Posterior cingulate gyrus (tissue), 11 donors: ENCODE measurements around the gene DSTYK.

Experiments
- DNase-seq, 10 donors: peaks; one replicate each; pipeline versions ENCODE4 v3.0.0 to v3.0.0-alpha.2; 2020 to 2021; ENCODE audit warnings: mixed read lengths in 3 of 10
- intact Hi-C: fragments of 100-400 bp; cut with DNase I; formaldehyde crosslinking; loops from one replicate; pipeline ENCODE4 v1.15.1; 2023

Gene DSTYK

GRCh38 chr1:205144046-205144720, 67.3 kb downstream of the DSTYK start:
- no peak for DNase-seq
- intact Hi-C loops = loop anchor here (5.0 to 10.0 kb wide), 2 partner anchors 68 to 159 kb away; partner anchors contain the start of gene DSTYK

- no peak for DNase-seq
- intact Hi-C loops = loop anchor here (5.0 to 10.0 kb wide), 2 partner anchors 70 to 157 kb away; partner anchors contain the start of gene DSTYK
Observed at GRCh38 chr1:205142102-205142469, 69.4 kb downstream of the DSTYK start.

GRCh38 chr1:205141236-205142101, 70.0 kb downstream of the DSTYK start:
- DNase-seq = peak in 9 of 10 donors; percentile 34 to 93 (median 78)
- intact Hi-C loops = loop anchor here (5.0 to 10.0 kb wide), 2 partner anchors 71 to 157 kb away; partner anchors contain the start of gene DSTYK

- intact Hi-C loops = loop anchor here (5.0 to 10.0 kb wide), 2 partner anchors 72 to 155 kb away; partner anchors contain the start of gene DSTYK
Observed at GRCh38 chr1:205140113-205140512, 71.4 kb downstream of the DSTYK start.

GRCh38 chr1:205137901-205138300, 73.6 kb downstream of the DSTYK start:
- no peak for DNase-seq
- intact Hi-C loops = no loop called here

More at GRCh38 chr1:205140113-205140512, 71.4 kb downstream of the DSTYK start:
- DNase-seq = no peak

- DNase-seq = no peak
- intact Hi-C loops = no loop called here
Observed at GRCh38 chr1:205133287-205133686, 78.2 kb downstream of the DSTYK start.

GRCh38 chr1:205129447-205130029, 82.0 kb downstream of the DSTYK start:
- intact Hi-C loops = loop anchor here (10.0 kb wide), 1 partner anchor 125 kb away; no protein-coding TSS in a partner anchor
- no peak for DNase-seq

- no peak for DNase-seq
- intact Hi-C loops = loop anchor here (10.0 kb wide), 1 partner anchor 127 kb away; no protein-coding TSS in a partner anchor
Observed at GRCh38 chr1:205128050-205128449, 83.5 kb downstream of the DSTYK start.

GRCh38 chr1:205127646-205128045, 83.9 kb downstream of the DSTYK start:
- intact Hi-C loops = loop anchor here (10.0 kb wide), 1 partner anchor 127 kb away; no protein-coding TSS in a partner anchor
- no peak for DNase-seq

GRCh38 chr1:205124726-205125125, 86.8 kb downstream of the DSTYK start:
- no peak for DNase-seq
- intact Hi-C loops = loop anchor here (10.0 kb wide), 1 partner anchor 130 kb away; no protein-coding TSS in a partner anchor

GRCh38 chr1:205122489-205122882, 89.0 kb downstream of the DSTYK start:
- intact Hi-C loops = loop anchor here (1.0 to 10.0 kb wide), 3 partner anchors 89 to 133 kb away; partner anchors contain the start of gene DSTYK
- DNase-seq = no peak

GRCh38 chr1:205121660-205122488, 89.6 kb downstream of the DSTYK start, which contains the start of gene RBBP5:
Gene RBBP5, minus strand, starts transcription at chr1:205121978. Its CDS starts 105 bp downstream, at chr1:205121873.
- intact Hi-C loops = loop anchor here (1.0 to 10.0 kb wide), 3 partner anchors 89 to 133 kb away; partner anchors contain the start of gene DSTYK
- DNase-seq = peak; percentile 91 to 99 (median 94)

GRCh38 chr1:205118752-205119151, 92.8 kb downstream of the DSTYK start:
- intact Hi-C loops = no loop called here
- DNase-seq = no peak

GRCh38 chr1:205111354-205111753, 100.1 kb downstream of the DSTYK start:
- intact Hi-C loops = no loop called here

GRCh38 chr1:205109711-205110110, 101.8 kb downstream of the DSTYK start:
- intact Hi-C loops = no loop called here
- DNase-seq = peak in 3 of 10 donors; percentile 12 to 89 (median 59)

More at GRCh38 chr1:205111354-205111753, 100.1 kb downstream of the DSTYK start:
- DNase-seq = no peak

- intact Hi-C loops = no loop called here
- DNase-seq = no peak
Observed at GRCh38 chr1:205109269-205109668, 102.2 kb downstream of the DSTYK start.

GRCh38 chr1:205108464-205108863, 103.0 kb downstream of the DSTYK start:
- no peak for DNase-seq
- intact Hi-C loops = no loop called here

- intact Hi-C loops = no loop called here
- no peak for DNase-seq
Observed at GRCh38 chr1:205107327-205107726, 104.2 kb downstream of the DSTYK start.

- DNase-seq = no peak
- intact Hi-C loops = no loop called here
Observed at GRCh38 chr1:205102404-205102803, 109.1 kb downstream of the DSTYK start.
